Activated CD4-positive, alpha-beta T cell treated with anti-CD3 and anti-CD28 coated beads, Interleukin-2, Interleukin-4, amounts not matched to agents 100 ng/mL and 50 ng/mL, durations not matched to agents 16 hours and 8 hours (primary cell): Measurements from ENCODE around the gene DDR2.
A peak's percentile ranks its signal among the peaks of the same experiment; 100 is the strongest.
"Not testable (repeated sequence)": the region's sequence is repeated elsewhere in the genome, so short reads cannot be mapped to it uniquely, and the experiment has no call there.

Source experiments
- DNase-seq: peaks from one replicate; pipeline ENCODE4 v3.0.0-alpha.2; 2020; ENCODE audit warnings: low spot score

DDR2 gene

GRCh38 chr1:162632217-162632666 is at the start of gene DDR2:
DDR2 (plus strand) TSS chr1:162632464; CDS start chr1:162719064, 86,600 bp downstream.
- no peak for DNase-seq

GRCh38 chr1:162582901-162583300 is 49.4 kb upstream of the DDR2 start:
- not testable (repeated sequence) for DNase-seq

GRCh38 chr1:162585101-162585500 is 47.2 kb upstream of the DDR2 start:
- DNase-seq: not testable (repeated sequence)

GRCh38 chr1:162587347-162587746 is 44.9 kb upstream of the DDR2 start:
- no peak for DNase-seq

- DNase-seq: no peak
These were observed 44.5 kb upstream of the DDR2 start for GRCh38 chr1:162587761-162588260.

GRCh38 chr1:162590101-162590500 is 42.2 kb upstream of the DDR2 start:
- no peak for DNase-seq

GRCh38 chr1:162590686-162591085 is 41.6 kb upstream of the DDR2 start:
- no peak for DNase-seq

GRCh38 chr1:162596514-162597170 is 35.6 kb upstream of the DDR2 start:
- DNase-seq: no peak

- DNase-seq: no peak
These were observed 32.8 kb upstream of the DDR2 start for GRCh38 chr1:162599451-162599850.

GRCh38 chr1:162603117-162603516 is 29.1 kb upstream of the DDR2 start:
- not testable (repeated sequence) for DNase-seq

- no peak for DNase-seq
These were observed 26.9 kb upstream of the DDR2 start for GRCh38 chr1:162605225-162605927.

GRCh38 chr1:162609306-162609705 is 23.0 kb upstream of the DDR2 start:
- DNase-seq: no peak

- DNase-seq: no peak
These were observed 19.5 kb upstream of the DDR2 start for GRCh38 chr1:162612606-162613400.

GRCh38 chr1:162616848-162617247 is 15.4 kb upstream of the DDR2 start:
- no peak for DNase-seq

GRCh38 chr1:162617513-162617912 is 14.8 kb upstream of the DDR2 start:
- no peak for DNase-seq

- no peak for DNase-seq
These were observed 13.2 kb upstream of the DDR2 start for GRCh38 chr1:162619076-162619475.

GRCh38 chr1:162621256-162621655 is 11.0 kb upstream of the DDR2 start:
- no peak for DNase-seq

GRCh38 chr1:162625679-162626078 is 6.6 kb upstream of the DDR2 start:
- no peak for DNase-seq

- no peak for DNase-seq
These were observed 6.2 kb upstream of the DDR2 start for GRCh38 chr1:162626094-162626493.

- peak; percentile 17 for DNase-seq
These were observed 5.5 kb upstream of the DDR2 start for GRCh38 chr1:162626761-162627160.

- DNase-seq: peak; percentile 31
These were observed 4.5 kb upstream of the DDR2 start for GRCh38 chr1:162627662-162628296.

GRCh38 chr1:162629077-162629627 is 3.1 kb upstream of the DDR2 start:
- DNase-seq: no peak
